IMR-90 (cell line): ENCODE data around the gene FAM217A. TPM values are rescaled to one million over a fixed set of nuclear protein-coding genes. Genes with fewer than 3 reads are reported as not detected.

Source experiments
- CHD1 ChIP-seq: IDR thresholded peaks from 2 replicates; pipeline ENCODE4 v1.6.1; 2012; ENCODE audit warnings: low read depth, low read length, improper control_type of control experiment
- MAFK ChIP-seq: IDR thresholded peaks from 2 replicates; pipeline ENCODE4 v1.6.1; 2012; ENCODE audit warnings: low read depth, low read length, improper control_type of control experiment
- POLR2A ChIP-seq: IDR thresholded peaks from 2 replicates; pipeline ENCODE4 v1.6.1; 2012; ENCODE audit warnings: mild to moderate bottlenecking, low read depth, low read length
- RFX5 ChIP-seq: IDR thresholded peaks from 2 replicates; pipeline ENCODE4 v1.8.0; 2012; ENCODE audit warnings: low read depth, mild to moderate bottlenecking, low read length, moderate library complexity
- SMC3 ChIP-seq: fragments of 150-350 bp; IDR thresholded peaks from 2 replicates; pipeline ENCODE4 v1.6.1; 2016; ENCODE audit warnings: low read depth, mild to moderate bottlenecking, antibody characterized with exemption, low read length, moderate library complexity
- polyA plus RNA-seq, 3 experiments: library from polyadenylated mRNA; depleted of rRNA; stranded (reverse); fragments of >200 nt; gene quantifications; 2 replicates each; pipeline ENCODE4 v1.2.3, GENCODE V29; 2012; ENCODE audit warnings: low replicate concordance in 1 of 3
- total RNA-seq: library from RNA; depleted of rRNA; stranded (reverse); fragments of >200 nt; gene quantifications from 2 replicates; pipeline ENCODE4 v1.2.3, GENCODE V29; 2012

Gene FAM217A
- total and polyA plus RNA-seq, 2 of the 4 experiments (the other 2 are of a cell fraction), result not detected

DNA sequence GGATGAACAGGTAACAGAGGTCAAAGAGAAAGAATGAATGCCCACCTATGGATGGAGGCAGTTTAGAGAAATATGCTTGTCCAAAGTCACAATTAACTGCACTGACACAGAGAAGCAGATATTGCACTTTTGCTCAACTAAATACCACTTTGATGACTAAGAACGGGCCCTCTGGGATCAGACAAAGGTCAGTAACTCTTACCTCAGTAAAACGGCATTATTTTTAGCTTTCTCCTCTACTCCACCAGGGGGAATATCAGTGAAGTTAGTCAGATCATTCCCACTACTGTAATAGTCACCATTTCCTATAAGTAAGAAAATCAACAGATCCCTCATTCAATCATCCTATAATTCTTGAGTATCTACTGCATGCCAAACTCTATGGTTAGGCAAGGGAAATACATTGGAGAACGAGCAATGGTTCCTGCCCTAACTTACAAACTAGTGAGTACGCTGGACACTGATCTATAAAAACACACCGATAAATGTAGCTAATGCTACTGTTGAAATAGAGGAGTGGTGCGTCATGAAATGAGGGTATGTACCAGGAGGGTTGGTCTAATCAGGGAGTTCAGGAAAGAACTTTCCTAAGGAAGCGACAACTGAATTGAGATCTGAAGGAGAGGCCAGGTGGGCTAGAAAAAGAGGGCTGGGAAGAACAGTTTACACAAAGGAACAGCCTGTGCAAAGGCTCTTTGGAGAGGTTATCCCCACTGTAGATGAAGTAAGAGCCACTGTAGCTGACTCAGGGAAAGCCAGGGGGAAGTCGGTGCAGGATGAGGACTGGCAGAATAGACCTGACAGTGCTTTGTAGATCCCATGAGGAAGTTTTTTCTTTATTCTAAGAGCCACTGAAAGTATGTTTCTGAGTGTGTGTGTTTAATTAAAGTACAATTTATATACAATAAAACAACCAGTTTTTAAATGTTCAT, 47.3 kb upstream of the FAM217A start (continued):
- peak; percentile 46; the same call in 1 of the 2 replicates for TF ChIP-seq MAFK
- TF ChIP-seq RFX5, result no peak
- TF ChIP-seq CHD1, result no peak
- TF ChIP-seq POLR2A, result no peak
- TF ChIP-seq SMC3, result peak; percentile 55
